MV-4-11 (cell line): Measurements from ENCODE around the gene IL1RAPL2.

Experiments
- DNase-seq: peaks from one replicate; lab custom pipeline; 2025; lab: John Stamatoyannopoulos, UW

The IL1RAPL2 gene

GRCh38 chrX:105816517-105816916 lies 1250.5 kb downstream of the IL1RAPL2 start:
- no peak for DNase-seq
